Measurements from ENCODE around the gene TTC34. TPM values are rescaled to one million over a fixed set of nuclear protein-coding genes. Genes with fewer than 3 reads are reported as not detected.

TTC34 gene
- total and polyA plus RNA-seq, 10 of the 15 experiments (the other 5 are each of a cell fraction or from before 2014, with no cell fraction given), result 0.03 to 0.49 (median 0.05) TPM; not detected in 2

DNA sequence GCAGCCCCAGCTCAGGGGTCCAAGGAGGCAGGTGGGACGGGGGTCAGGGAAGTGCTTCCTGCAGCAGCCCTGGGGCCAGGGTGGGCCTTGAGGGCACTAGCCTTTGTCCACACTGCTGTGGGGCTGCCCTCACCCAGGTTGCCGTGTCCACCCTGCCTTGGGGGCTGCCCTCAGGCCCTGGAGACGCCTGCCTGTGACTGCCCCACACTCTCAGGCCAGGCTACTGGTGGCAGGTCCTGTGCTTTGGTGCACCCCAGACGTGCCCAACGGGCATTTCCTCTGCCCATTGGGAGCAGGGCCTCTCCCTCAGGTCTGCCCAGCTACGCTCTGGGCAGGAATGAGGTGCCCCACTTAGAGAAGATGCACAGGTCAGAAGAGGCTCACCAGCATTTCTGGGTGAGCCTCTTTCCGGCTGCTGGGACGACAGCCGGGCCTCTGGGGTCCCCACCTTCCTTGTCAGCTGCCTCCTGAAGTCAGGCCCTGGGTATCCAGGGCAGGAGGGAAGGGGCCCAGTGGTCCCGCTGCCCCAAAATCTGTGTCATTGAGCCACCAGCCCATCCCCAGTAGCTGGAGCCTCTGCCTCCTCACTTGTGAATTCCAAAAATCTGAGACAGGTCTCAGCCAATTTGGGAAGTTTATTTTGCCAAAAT, 166.0 kb downstream of the TTC34 start:
- no peak for DNase-seq (ENCODE audit: low read depth, low spot score)
- intact Hi-C loops (cut with micrococcal nuclease; ENCODE audit: unreplicated experiment) (no loop called here), in situ Hi-C loops (cut with MboI) (no loop called here)
- no peak for TF ChIP-seq BCL3 (IDR thresholded peaks at IDR 0.05; ENCODE audit: borderline replicate concordance, insufficient read depth, low read depth, low read length, poor library complexity, severe bottlenecking)
- no peak for TF ChIP-seq SRF (IDR thresholded peaks at IDR 0.05; ENCODE audit: low read depth in 2 of 2, low read length in 2 of 2)
- TF ChIP-seq CREB1 (IDR thresholded peaks at IDR 0.05; ENCODE audit: low read depth), result no peak
- no peak for TF ChIP-seq ATF7 (IDR thresholded peaks at IDR 0.05; ENCODE audit: low read depth)
- no peak for TF ChIP-seq SREBF1 (IDR thresholded peaks at IDR 0.05; ENCODE audit: low read length)
- TF ChIP-seq ZNF384 (IDR thresholded peaks at IDR 0.05; ENCODE audit: borderline replicate concordance, low read depth, low read length), result no peak
- TF ChIP-seq NR2C1 (IDR thresholded peaks at IDR 0.05), result no peak
- TF ChIP-seq CHD1 (IDR thresholded peaks at IDR 0.05; ENCODE audit: low read depth, low read length), result no peak
- no peak for TF ChIP-seq NR2F1 (conservative IDR thresholded peaks at IDR 0.05)
- no peak for ATAC-seq
- ChIA-PET RAD21 (ENCODE audit: unreplicated experiment) (no interaction called here), SMC1A (ENCODE audit: uncharacterized antibody, unreplicated experiment) (no interaction called here), POLR2A (no interaction called here), CTCF (no interaction called here)
- Histone ChIP-seq H3K4me1 (ENCODE audit: control insufficient read depth, insufficient read depth, low read length) (no peaks in the 10 kb centered on the region), H3K9ac (ENCODE audit: control insufficient read depth, insufficient read depth, low read length) (no peak overlapping the region), H3K27ac (ENCODE audit: control insufficient read depth, insufficient read depth) (no peak overlapping the region), H3K9me3 (replicated peaks; ENCODE audit: control insufficient read depth, insufficient read depth, low read length) (no peaks in the 10 kb centered on the region; the same call in 2 of the 3 replicates), H2AFZ (ENCODE audit: control insufficient read depth, low read depth, low read length) (no peak overlapping the region), H3K4me2 (ENCODE audit: control insufficient read depth, insufficient read depth) (no peak overlapping the region), H3K79me2 (ENCODE audit: control insufficient read depth, insufficient read depth, low read length) (no peaks in the 10 kb centered on the region), H3K36me3 (ENCODE audit: control insufficient read depth in 2 of 2, insufficient read depth in 2 of 2, low read length in 1 of 2) (no peaks in the 10 kb centered on the region), H4K20me1 (ENCODE audit: control insufficient read depth, insufficient read depth) (no peaks in the 10 kb centered on the region), H3K4me3 (no peak overlapping the region), H3K27me3 (replicated peaks in 1 of 2; ENCODE audit: control insufficient read depth in 2 of 2, insufficient read depth in 2 of 2, low read length in 1 of 2) (no peaks in the 10 kb centered on the region; a peak in 1 of 4 replicates)
- FAIRE-seq, result no peak
- 28% methylated on average over 10 of the region's 10 CpGs for WGBS (ENCODE audit: insufficient coverage, insufficient replicate concordance, low lambda C conversion rate, missing lambda C conversion rate)
- no TSS peak for BruUV-seq (replicated peaks)

Measured in GM12878 (cell line).